GM12864 (cell line): ENCODE measurements around the gene WDR20.

Experiments
- DNase-seq: peaks from one replicate; pipeline ENCODE4 v3.0.0-alpha.2; 2011; ENCODE audit warnings: low read depth
- H3K4me3 ChIP-seq: 2 replicates; pipeline ENCODE4 v1.5.1; 2011; ENCODE audit warnings: mild to moderate bottlenecking, low read depth, low read length, control low read depth
- TF ChIP-seq, protein P1 (sequence below): IDR thresholded peaks from 2 replicates; pipeline ENCODE4 v1.5.1; 2011; ENCODE audit warnings: low read depth, mild to moderate bottlenecking, moderate library complexity, low read length, control low read depth, inconsistent platforms; ENCODE audit errors: missing control alignments

WDR20 gene

DNA sequence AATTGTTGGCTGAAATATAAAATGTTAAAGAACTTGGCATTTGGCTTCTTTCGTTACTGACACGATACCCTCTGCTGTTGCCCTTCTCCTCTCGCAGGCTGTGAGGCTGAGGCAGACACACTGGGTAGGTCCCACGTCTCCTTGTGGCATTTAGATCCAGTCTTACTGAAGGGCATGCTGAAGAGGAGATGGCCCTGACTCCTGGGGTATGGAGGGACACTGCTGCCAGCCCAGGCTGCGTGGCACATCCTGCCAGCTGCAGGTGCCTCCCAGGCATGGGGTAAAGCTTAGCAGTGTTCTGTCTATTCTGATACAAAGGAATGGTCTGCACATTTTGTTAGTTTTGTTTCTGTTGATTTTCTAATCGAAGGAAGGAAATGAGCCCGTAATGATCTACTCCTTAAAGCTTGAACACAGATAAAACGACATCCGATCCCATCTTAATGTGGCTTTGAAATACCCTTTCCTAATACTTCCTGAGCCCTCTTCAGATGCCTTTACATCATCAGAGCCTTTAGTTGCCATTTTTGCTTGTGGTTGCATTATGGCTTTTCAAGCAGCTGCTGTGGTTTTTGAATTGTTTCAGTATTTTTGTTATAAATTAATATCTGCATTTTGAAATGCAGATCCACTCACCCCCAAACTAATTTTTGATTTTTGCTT is 61.1 kb downstream of the WDR20 start:
- no peak for DNase-seq
- H3K4me3 ChIP-seq, result no peak overlapping the region
- TF ChIP-seq, protein P1, sequence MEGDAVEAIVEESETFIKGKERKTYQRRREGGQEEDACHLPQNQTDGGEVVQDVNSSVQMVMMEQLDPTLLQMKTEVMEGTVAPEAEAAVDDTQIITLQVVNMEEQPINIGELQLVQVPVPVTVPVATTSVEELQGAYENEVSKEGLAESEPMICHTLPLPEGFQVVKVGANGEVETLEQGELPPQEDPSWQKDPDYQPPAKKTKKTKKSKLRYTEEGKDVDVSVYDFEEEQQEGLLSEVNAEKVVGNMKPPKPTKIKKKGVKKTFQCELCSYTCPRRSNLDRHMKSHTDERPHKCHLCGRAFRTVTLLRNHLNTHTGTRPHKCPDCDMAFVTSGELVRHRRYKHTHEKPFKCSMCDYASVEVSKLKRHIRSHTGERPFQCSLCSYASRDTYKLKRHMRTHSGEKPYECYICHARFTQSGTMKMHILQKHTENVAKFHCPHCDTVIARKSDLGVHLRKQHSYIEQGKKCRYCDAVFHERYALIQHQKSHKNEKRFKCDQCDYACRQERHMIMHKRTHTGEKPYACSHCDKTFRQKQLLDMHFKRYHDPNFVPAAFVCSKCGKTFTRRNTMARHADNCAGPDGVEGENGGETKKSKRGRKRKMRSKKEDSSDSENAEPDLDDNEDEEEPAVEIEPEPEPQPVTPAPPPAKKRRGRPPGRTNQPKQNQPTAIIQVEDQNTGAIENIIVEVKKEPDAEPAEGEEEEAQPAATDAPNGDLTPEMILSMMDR, result no peak

- no peak overlapping the region for H3K4me3 ChIP-seq
- TF ChIP-seq, protein P1, result no peak
- no peak for DNase-seq
Observed at GRCh38 chr14:102201353-102201738, 61.6 kb downstream of the WDR20 start.

GRCh38 chr14:102201776-102202175 is 62.1 kb downstream of the WDR20 start:
- TF ChIP-seq, protein P1, result no peak
- DNase-seq, result no peak
- H3K4me3 ChIP-seq, result no peak overlapping the region

GRCh38 chr14:102202944-102203343 is 63.2 kb downstream of the WDR20 start:
- H3K4me3 ChIP-seq, result no peak overlapping the region
- TF ChIP-seq, protein P1, result no peak
- DNase-seq, result no peak

DNA sequence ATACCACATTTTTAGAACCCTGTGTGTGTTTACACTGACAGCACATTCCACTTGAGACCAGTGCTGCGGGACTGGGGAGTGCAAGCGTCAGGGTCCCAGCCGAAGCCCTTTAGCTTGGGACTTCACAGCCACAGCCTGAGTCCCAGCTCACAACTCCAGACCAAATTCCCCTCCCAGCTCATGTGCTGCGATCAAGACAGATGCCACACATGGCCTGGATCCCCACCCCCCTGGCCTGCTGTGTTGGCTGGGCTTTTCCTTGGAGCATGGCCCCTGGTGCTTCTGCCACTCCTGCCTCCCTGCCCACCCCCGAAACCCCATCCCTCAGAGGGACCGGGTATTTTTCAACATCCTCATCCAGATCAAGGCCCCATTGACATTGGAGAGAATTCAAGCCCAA is 63.7 kb downstream of the WDR20 start:
- DNase-seq, result no peak
- TF ChIP-seq, protein P1, result no peak

GRCh38 chr14:102205560-102205959 is 65.9 kb downstream of the WDR20 start:
- no peak overlapping the region for H3K4me3 ChIP-seq
- TF ChIP-seq, protein P1, result no peak
- no peak for DNase-seq

More for the DNA sequence above, 63.7 kb downstream of the WDR20 start:
- no peak overlapping the region for H3K4me3 ChIP-seq

GRCh38 chr14:102206918-102207317 is 67.2 kb downstream of the WDR20 start:
- DNase-seq, result no peak
- TF ChIP-seq, protein P1, result no peak
- H3K4me3 ChIP-seq, result no peak overlapping the region
